ENCODE data around the gene ZNF710. TPM values are rescaled to one million over a fixed set of nuclear protein-coding genes. Genes with fewer than 3 reads are reported as not detected.
A peak's percentile ranks its signal among the peaks of the same experiment; 100 is the strongest.

Gene ZNF710
- total RNA-seq, 1 experiment from 2014 or later: 10.0 TPM

- no TSS peak for BruUV-seq (replicated peaks)
- intact Hi-C loops (cut with micrococcal nuclease): loop anchor here (1.0 to 5.0 kb wide), 3 partner anchors 59 to 77 kb away; partner anchors contain the start of gene ARPIN
- H3K4me2 ChIP-seq (ENCODE audit: low read length): no peak overlapping the region
- H3K4me1 ChIP-seq (ENCODE audit: control insufficient read depth in 1 of 2, insufficient read depth in 2 of 2, low read length in 2 of 2): peaks cover 0 to 20% of the 10 kb centered on the region in 2 experiments; a peak in 2 of 4 replicates
- ChIA-PET POLR2A (interaction anchor here (0.8 to 0.9 kb wide), 2 partner anchors 28 to 54 kb away, joined by 3 read pairs; no protein-coding TSS in a partner anchor), RAD21 (ENCODE audit: low non-redundant PET in 1 of 2, low total read pairs in 2 of 2, uncharacterized antibody in 2 of 2, unreplicated experiment in 2 of 2) (interaction anchor here in 1 of 2 experiments (1.4 kb wide), 1 partner anchor 115 kb away, joined by 3 read pairs; no protein-coding TSS in a partner anchor), CTCF (interaction anchor here (0.5 to 1.9 kb wide), 15 partner anchors 9 to 434 kb away, joined by 3 to 11 read pairs (median 3); no protein-coding TSS in a partner anchor)
- H4K20me1 ChIP-seq (ENCODE audit: insufficient read depth): no peaks in the 10 kb centered on the region
- ATAC-seq (peak; percentile 99), DNase-seq (ENCODE audit: low read depth, low spot score) (peak; percentile 70)
- no peaks in the 10 kb centered on the region for H3K9me3 ChIP-seq (ENCODE audit: control insufficient read depth in 1 of 2, insufficient read depth in 1 of 2, low read depth in 1 of 2, low read length in 2 of 2)
- TF ChIP-seq, protein P1, sequence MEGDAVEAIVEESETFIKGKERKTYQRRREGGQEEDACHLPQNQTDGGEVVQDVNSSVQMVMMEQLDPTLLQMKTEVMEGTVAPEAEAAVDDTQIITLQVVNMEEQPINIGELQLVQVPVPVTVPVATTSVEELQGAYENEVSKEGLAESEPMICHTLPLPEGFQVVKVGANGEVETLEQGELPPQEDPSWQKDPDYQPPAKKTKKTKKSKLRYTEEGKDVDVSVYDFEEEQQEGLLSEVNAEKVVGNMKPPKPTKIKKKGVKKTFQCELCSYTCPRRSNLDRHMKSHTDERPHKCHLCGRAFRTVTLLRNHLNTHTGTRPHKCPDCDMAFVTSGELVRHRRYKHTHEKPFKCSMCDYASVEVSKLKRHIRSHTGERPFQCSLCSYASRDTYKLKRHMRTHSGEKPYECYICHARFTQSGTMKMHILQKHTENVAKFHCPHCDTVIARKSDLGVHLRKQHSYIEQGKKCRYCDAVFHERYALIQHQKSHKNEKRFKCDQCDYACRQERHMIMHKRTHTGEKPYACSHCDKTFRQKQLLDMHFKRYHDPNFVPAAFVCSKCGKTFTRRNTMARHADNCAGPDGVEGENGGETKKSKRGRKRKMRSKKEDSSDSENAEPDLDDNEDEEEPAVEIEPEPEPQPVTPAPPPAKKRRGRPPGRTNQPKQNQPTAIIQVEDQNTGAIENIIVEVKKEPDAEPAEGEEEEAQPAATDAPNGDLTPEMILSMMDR (IDR thresholded peaks at IDR 0.05 in 2 of 3, conservative IDR thresholded peaks at IDR 0.05 in 1 of 3; ENCODE audit: borderline replicate concordance in 1 of 3, insufficient read depth in 1 of 3, low read depth in 2 of 3, low read length in 2 of 3): peak; percentile 87 to 97 (median 91)
- TF ChIP-seq YY1 (IDR thresholded peaks at IDR 0.05; ENCODE audit: extremely low read depth, insufficient replicate concordance, low read depth, low read length) (peak; percentile 18), RAD21 (IDR thresholded peaks at IDR 0.05; ENCODE audit: low read depth) (peak; percentile 63), POLR2A (IDR thresholded peaks at IDR 0.05; ENCODE audit: borderline replicate concordance, extremely low read depth, insufficient read depth, insufficient read length) (no peak), ZNF274 (IDR thresholded peaks at IDR 0.05; ENCODE audit: low read depth, low read length) (no peak)
- H3K4me3 ChIP-seq (replicated peaks in 1 of 2; ENCODE audit: low read depth in 1 of 2, low read length in 2 of 2): no peak overlapping the region
- H3K27me3 ChIP-seq (ENCODE audit: insufficient read depth, low read length): no peaks in the 10 kb centered on the region
- no peak overlapping the region for H3K9ac ChIP-seq (ENCODE audit: low read length)
- H2AFZ ChIP-seq (ENCODE audit: low read depth, low read length, poor library complexity, severe bottlenecking): peak overlapping the region; percentile 91
- no peaks in the 10 kb centered on the region for H3K79me2 ChIP-seq (ENCODE audit: insufficient read depth, low read length)
- no peaks in the 10 kb centered on the region for H3K36me3 ChIP-seq (ENCODE audit: control insufficient read depth in 1 of 2, insufficient read depth in 2 of 2, low read length in 2 of 2)
- no peak overlapping the region for H3K27ac ChIP-seq (ENCODE audit: low read depth, low read length)
- H3K9me2 ChIP-seq (ENCODE audit: insufficient read depth): no peaks in the 10 kb centered on the region
Measured at GRCh38 chr15:89971592-89971997, 29.5 kb upstream of the ZNF710 start.

DNA sequence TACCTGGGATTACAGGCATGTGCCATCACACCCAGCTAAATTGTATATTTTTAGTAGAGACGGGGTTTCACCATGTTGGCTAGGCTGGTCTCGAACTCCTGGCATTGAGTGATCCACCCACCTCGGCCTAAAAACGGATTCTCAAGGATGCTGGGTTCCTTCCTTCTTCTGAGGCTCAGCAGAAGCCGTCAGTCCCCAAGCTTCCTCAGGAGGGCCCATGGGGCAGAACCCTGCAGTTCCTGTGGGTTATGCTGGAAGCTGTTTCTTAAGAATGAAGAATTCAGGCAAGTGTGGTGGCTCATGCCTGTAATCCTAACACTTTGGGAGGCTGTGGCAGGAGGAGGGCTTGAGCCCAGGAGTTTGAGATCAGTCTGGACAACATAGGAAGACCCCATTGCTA lies 29.0 kb upstream of the ZNF710 start:
- Histone ChIP-seq H3K4me2 (ENCODE audit: low read length) (no peak overlapping the region), H3K79me2 (ENCODE audit: insufficient read depth, low read length) (no peaks in the 10 kb centered on the region), H3K9me3 (ENCODE audit: control insufficient read depth in 1 of 2, insufficient read depth in 1 of 2, low read depth in 1 of 2, low read length in 2 of 2) (no peaks in the 10 kb centered on the region), H3K36me3 (ENCODE audit: control insufficient read depth in 1 of 2, insufficient read depth in 2 of 2, low read length in 2 of 2) (no peaks in the 10 kb centered on the region), H3K4me1 (ENCODE audit: control insufficient read depth in 1 of 2, insufficient read depth in 2 of 2, low read length in 2 of 2) (peaks cover 0 to 15% of the 10 kb centered on the region in 2 experiments; a peak in 2 of 4 replicates), H3K4me3 (replicated peaks in 1 of 2; ENCODE audit: low read depth in 1 of 2, low read length in 2 of 2) (no peak overlapping the region), H3K27ac (ENCODE audit: low read depth, low read length) (no peak overlapping the region), H3K9me2 (ENCODE audit: insufficient read depth) (no peaks in the 10 kb centered on the region), H3K27me3 (ENCODE audit: insufficient read depth, low read length) (no peaks in the 10 kb centered on the region), H2AFZ (ENCODE audit: low read depth, low read length, poor library complexity, severe bottlenecking) (peak overlapping the region; percentile 91), H3K9ac (ENCODE audit: low read length) (no peak overlapping the region), H4K20me1 (ENCODE audit: insufficient read depth) (no peaks in the 10 kb centered on the region)
- intact Hi-C loops (cut with micrococcal nuclease): loop anchor here (5.0 kb wide), 1 partner anchor 60 kb away; the partner anchor contains the start of gene ARPIN
- TF ChIP-seq EGR1 (IDR thresholded peaks at IDR 0.05; ENCODE audit: low read depth) (no peak), CBX3 (IDR thresholded peaks at IDR 0.05; ENCODE audit: low read depth) (no peak), POLR2A (IDR thresholded peaks at IDR 0.05; ENCODE audit: borderline replicate concordance, extremely low read depth, insufficient read depth, insufficient read length) (no peak), ZBTB33 (IDR thresholded peaks at IDR 0.05; ENCODE audit: extremely low read depth, insufficient replicate concordance, low read length) (no peak), ELF1 (IDR thresholded peaks at IDR 0.05; ENCODE audit: borderline replicate concordance, low read depth) (no peak), YY1 (IDR thresholded peaks at IDR 0.05; ENCODE audit: extremely low read depth, insufficient replicate concordance, low read depth, low read length) (no peak), EZH2 (IDR thresholded peaks at IDR 0.05) (no peak), JUND (IDR thresholded peaks at IDR 0.05) (no peak), EZH2phosphoT487 (IDR thresholded peaks at IDR 0.05; ENCODE audit: borderline replicate concordance) (no peak), POLR2AphosphoS5 (IDR thresholded peaks at IDR 0.05; ENCODE audit: low read depth, low read length) (no peak)
- TF ChIP-seq, protein P2, sequence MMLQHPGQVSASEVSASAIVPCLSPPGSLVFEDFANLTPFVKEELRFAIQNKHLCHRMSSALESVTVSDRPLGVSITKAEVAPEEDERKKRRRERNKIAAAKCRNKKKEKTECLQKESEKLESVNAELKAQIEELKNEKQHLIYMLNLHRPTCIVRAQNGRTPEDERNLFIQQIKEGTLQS (IDR thresholded peaks at IDR 0.05): no peak
- ChIA-PET RAD21 (ENCODE audit: low non-redundant PET in 1 of 2, low total read pairs in 2 of 2, uncharacterized antibody in 2 of 2, unreplicated experiment in 2 of 2) (interaction anchor here (0.8 to 1.4 kb wide), 2 partner anchors 99 to 114 kb away, joined by 3 to 4 read pairs; no protein-coding TSS in a partner anchor), POLR2A (interaction anchor here (0.8 to 0.9 kb wide), 3 partner anchors 13 to 54 kb away, joined by 3 read pairs; no protein-coding TSS in a partner anchor), CTCF (interaction anchor here (1.0 to 1.9 kb wide), 10 partner anchors 9 to 232 kb away, joined by 3 to 11 read pairs (median 5); no protein-coding TSS in a partner anchor)
- DNase-seq (ENCODE audit: low read depth, low spot score) (no peak), ATAC-seq (peak; percentile 34)
- BruUV-seq (replicated peaks): no TSS peak
